HepG2 (cell line): ENCODE measurements around the gene SARS2. TPM values are rescaled to one million over a fixed set of nuclear protein-coding genes. Genes with fewer than 3 reads are reported as not detected.

Source experiments
- E2F5 ChIP-seq: sonication (generic); formaldehyde crosslinking; conservative IDR thresholded peaks from 2 replicates; pipeline ENCODE4 v1.4.0; 2020; ENCODE audit warnings: missing genetic modification reagents
- GLI4 ChIP-seq: sonication (generic); formaldehyde crosslinking; IDR thresholded peaks from 2 replicates; pipeline ENCODE4 v1.5.1; 2020; ENCODE audit warnings: missing genetic modification reagents, mild to moderate bottlenecking, moderate library complexity, borderline replicate concordance
- KDM2A ChIP-seq: sonication (generic); formaldehyde crosslinking; IDR thresholded peaks from 2 replicates; pipeline ENCODE4 v1.4.0; 2020; ENCODE audit warnings: low read depth, missing genetic modification reagents, borderline replicate concordance
- POGK ChIP-seq: sonication (generic); formaldehyde crosslinking; conservative IDR thresholded peaks from 2 replicates; pipeline ENCODE4 v1.8.0; 2022; ENCODE audit warnings: mild to moderate bottlenecking, moderate library complexity, missing genetic modification reagents
- SAFB2 ChIP-seq: sonication (generic); formaldehyde crosslinking; IDR thresholded peaks from 2 replicates; pipeline ENCODE4 v1.5.1; 2020; ENCODE audit warnings: missing genetic modification reagents, low read depth, mild to moderate bottlenecking, borderline replicate concordance
- YY1 ChIP-seq: IDR thresholded peaks from 2 replicates; pipeline ENCODE4 v1.6.1; 2011; ENCODE audit warnings: low read length, low read depth, moderate library complexity, mild to moderate bottlenecking; ENCODE audit not compliant: insufficient read depth, insufficient replicate concordance
- ZFP36L1 ChIP-seq: sonication (generic); formaldehyde crosslinking; IDR thresholded peaks from 2 replicates; pipeline ENCODE4 v1.8.0; 2022; ENCODE audit warnings: mild to moderate bottlenecking, missing genetic modification reagents, moderate library complexity
- ZHX2 ChIP-seq, 2 experiments: sonication (generic) in 1 of 2; formaldehyde crosslinking in 1 of 2; IDR thresholded peaks; 2 replicates each; pipeline versions ENCODE4 v1.6.1 to v1.9.0; 2014 to 2022; ENCODE audit warnings: antibody characterized with exemption in 1 of 2, borderline replicate concordance in 1 of 2, inconsistent platforms in 1 of 2, low read depth in 1 of 2, missing genetic modification reagents in 1 of 2
- ZNF138 ChIP-seq: sonication (generic); formaldehyde crosslinking; IDR thresholded peaks from 2 replicates; pipeline ENCODE4 v1.5.0; 2020; ENCODE audit warnings: mild to moderate bottlenecking, low read depth, missing genetic modification reagents
- ZNF414 ChIP-seq: sonication (generic); formaldehyde crosslinking; IDR thresholded peaks from 2 replicates; pipeline ENCODE4 v1.5.0; 2020; ENCODE audit warnings: missing genetic modification reagents
- ZNF547 ChIP-seq: sonication (generic); formaldehyde crosslinking; IDR thresholded peaks from 2 replicates; pipeline ENCODE4 v1.5.1; 2020; ENCODE audit warnings: mild to moderate bottlenecking, missing genetic modification reagents
- ZNF570 ChIP-seq: sonication (generic); formaldehyde crosslinking; IDR thresholded peaks from 2 replicates; pipeline ENCODE4 v1.4.0; 2020; ENCODE audit warnings: mild to moderate bottlenecking, missing genetic modification reagents, borderline replicate concordance
- polyA plus RNA-seq, 8 experiments: library from polyadenylated mRNA; depleted of rRNA in 3 of 8; stranded (reverse) in 7 of 8; unstranded in 1 of 8; fragments of >200 nt; fragmentation: Illumina TruSeq in 4 of 8; extraction: Trizol in 4 of 8; gene quantifications; 2 replicates each; pipeline versions ENCODE4 v1.2.1 to v1.2.3, GENCODE V29; 2011 to 2016; ENCODE audit warnings: low read depth in 4 of 8, missing spikeins in 1 of 8, mixed read lengths in 1 of 8; ENCODE audit not compliant: insufficient read depth in 1 of 8
- total RNA-seq, 5 experiments: library from RNA; depleted of rRNA; stranded (reverse); fragments of >200 nt; fragmentation: Illumina TruSeq; extraction: Trizol; gene quantifications; 2 replicates each; pipeline ENCODE4 v1.2.3, GENCODE V29; 2016; ENCODE audit warnings: low read depth in 1 of 5

Gene SARS2
- total and polyA plus RNA-seq, 2 of the 13 experiments (the other 11 are each of a cell fraction or from before 2014, with no cell fraction given), result 40.0 to 48.6 TPM

- TF ChIP-seq ZHX2 (IDR thresholded peaks at IDR 0.05; ENCODE audit: low read depth), result no peak
- no peak for TF ChIP-seq ZHX2 (CRISPR knock-in tag; IDR thresholded peaks at IDR 0.05; ENCODE audit: borderline replicate concordance)
- no peak for TF ChIP-seq ZNF414
- no peak for TF ChIP-seq SAFB2 (CRISPR knock-in tag)
- TF ChIP-seq ZNF570 (CRISPR knock-in tag), result no peak
- TF ChIP-seq KDM2A (CRISPR knock-in tag), result no peak
- no peak for TF ChIP-seq ZFP36L1 (CRISPR knock-in tag)
- no peak for TF ChIP-seq E2F5 (CRISPR knock-in tag)
- TF ChIP-seq ZNF547 (CRISPR knock-in tag), result no peak
- no peak for TF ChIP-seq GLI4 (CRISPR knock-in tag)
- no peak for TF ChIP-seq YY1
- no peak for TF ChIP-seq ZNF138 (CRISPR knock-in tag)
- TF ChIP-seq POGK (CRISPR knock-in tag), result no peak
Observed at GRCh38 chr19:38930776-38931520, 385 bp upstream of the SARS2 start, which contains the start of gene MRPS12 (continued).
